ENCODE measurements around the gene AMPD1. TPM values are rescaled to one million over a fixed set of nuclear protein-coding genes. Genes with fewer than 3 reads are reported as not detected.

The AMPD1 gene
- total RNA-seq, 2 experiments from 2014 or later = not detected

DNA sequence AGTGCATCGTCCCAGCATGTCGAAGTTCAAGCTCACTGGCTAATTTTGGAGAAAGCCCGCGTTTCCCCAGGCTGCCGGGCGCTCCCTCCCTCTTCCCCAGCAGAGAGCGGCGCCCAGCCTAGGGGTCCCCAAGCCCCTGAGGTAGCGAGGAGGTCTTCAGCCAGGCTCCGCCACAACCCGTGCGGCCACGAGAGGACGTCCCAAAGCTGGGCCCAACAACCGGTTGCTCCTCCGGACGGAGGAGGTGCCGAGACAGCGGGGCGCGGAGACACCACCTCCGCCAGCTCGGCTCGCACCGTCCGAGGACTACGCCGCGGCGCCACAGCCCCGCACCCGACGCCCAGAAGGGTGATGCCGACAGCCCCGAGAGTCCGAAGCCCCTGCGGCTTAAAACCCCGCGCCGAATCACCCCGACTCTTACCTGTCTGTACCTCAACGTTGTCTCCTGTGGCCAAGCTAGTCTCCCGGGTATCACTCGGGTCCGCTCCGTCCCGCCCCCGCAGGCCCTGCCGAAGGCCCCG, 25.7 kb downstream of the AMPD1 start, which contains the start of gene DENND2C:
Gene DENND2C, minus strand, starts transcription at position 488 of the 521 bp plus-strand sequence. CDS start 44,065 bp downstream, outside the sequence.
- ChIA-PET POLR2A (interaction anchor here (1.4 to 1.8 kb wide), 2 partner anchors 46 to 159 kb away, joined by 3 to 5 read pairs; partner anchors contain the start of gene TRIM33), CTCF (interaction anchor here (0.9 to 1.4 kb wide), 2 partner anchors 9 to 323 kb away, joined by 3 read pairs; no protein-coding TSS in a partner anchor)
- Mint-ChIP-seq H3K4me3 (peak within 1 kb of the TSS; percentile 88), H3K27ac (no peak within 1 kb of the TSS), H3K9me3 (no peaks in the 10 kb centered on the region), H3K27me3 (peaks cover 2% of the 10 kb centered on the region), H3K36me3 (no peaks in the 10 kb centered on the region), H3K4me1 (ENCODE audit: low read depth) (peaks cover 7% of the 10 kb centered on the region)
- no peak for DNase-seq
- intact Hi-C loops (cut with micrococcal nuclease) = loop anchor here (1.0 to 5.0 kb wide), 4 partner anchors 47 to 393 kb away; partner anchors contain the start of genes BCAS2, CSDE1 and NRAS

DNA sequence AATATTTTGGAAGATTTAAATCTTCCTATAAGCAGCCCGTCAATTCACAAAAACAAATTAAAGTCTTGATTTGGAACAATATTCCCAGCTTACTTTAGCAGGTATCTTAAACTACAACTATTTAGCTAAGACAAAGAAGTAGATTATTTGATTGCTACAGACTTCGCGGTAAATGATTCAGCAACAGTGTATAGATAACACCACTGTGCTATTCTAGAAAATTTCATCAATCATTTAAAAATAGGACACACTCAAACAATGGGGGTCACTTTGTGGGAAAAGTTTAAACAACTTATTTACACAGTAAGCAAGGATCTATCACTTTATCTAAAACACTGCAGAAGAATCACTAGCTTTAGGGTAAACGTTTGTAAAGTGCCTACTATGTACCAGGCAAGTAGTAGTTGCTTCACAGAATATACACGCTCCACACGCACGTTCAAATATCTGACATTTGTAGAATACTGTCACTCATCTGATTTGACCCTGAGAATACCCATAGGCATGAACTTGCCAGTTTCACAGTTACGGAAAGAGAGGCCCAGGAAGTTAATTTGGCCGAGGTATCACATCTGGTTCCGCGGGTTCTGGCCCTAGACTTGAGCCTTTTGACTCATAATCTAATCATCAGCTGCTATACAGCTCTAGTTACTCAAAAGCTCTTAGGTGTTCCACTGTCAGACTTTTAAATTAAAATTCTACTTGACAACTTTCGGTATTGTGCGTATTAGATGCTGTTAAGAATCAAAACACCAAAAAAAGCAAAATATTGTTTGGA, 26.4 kb downstream of the AMPD1 start:
- peaks cover 2% of the 10 kb centered on the region for H3K27me3 Mint-ChIP-seq
- H3K27ac Mint-ChIP-seq = no peak overlapping the region
- DNase-seq = no peak
- H3K4me1 Mint-ChIP-seq (ENCODE audit: low read depth) = peaks cover 7% of the 10 kb centered on the region
- intact Hi-C loops (cut with micrococcal nuclease) = no loop called here
- H3K9me3 Mint-ChIP-seq = no peaks in the 10 kb centered on the region
- no peaks in the 10 kb centered on the region for H3K36me3 Mint-ChIP-seq
- POLR2A ChIA-PET = interaction anchor here (1.4 to 1.8 kb wide), 2 partner anchors 47 to 158 kb away, joined by 3 to 5 read pairs; partner anchors contain the start of gene TRIM33
- H3K4me3 Mint-ChIP-seq = peak overlapping the region; percentile 88
- CTCF ChIA-PET = interaction anchor here (0.9 to 1.4 kb wide), 3 partner anchors 9 to 322 kb away, joined by 3 read pairs; partner anchors contain the start of gene TRIM33

DNA sequence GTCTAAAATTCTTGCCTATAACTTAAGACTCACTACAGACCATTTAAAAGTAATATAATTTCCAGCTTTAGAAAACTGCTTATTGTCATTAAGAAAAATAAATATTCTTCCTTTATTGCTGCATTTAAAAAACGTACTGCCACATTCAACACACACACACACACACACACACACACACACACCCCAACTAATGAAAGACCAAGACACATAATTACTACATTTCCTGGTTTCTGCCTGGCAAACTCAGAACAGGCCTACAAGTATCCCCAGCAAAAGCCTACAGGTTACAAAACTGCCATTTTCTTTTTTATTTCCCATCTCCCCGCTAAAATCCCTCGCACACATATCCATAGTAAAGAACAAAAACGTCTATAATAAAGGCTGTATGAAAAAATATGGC, 27.0 kb downstream of the AMPD1 start:
- Mint-ChIP-seq H3K36me3 (no peaks in the 10 kb centered on the region), H3K4me3 (no peak overlapping the region), H3K9me3 (no peaks in the 10 kb centered on the region), H3K27me3 (peaks cover 2% of the 10 kb centered on the region), H3K4me1 (ENCODE audit: low read depth) (peaks cover 7% of the 10 kb centered on the region), H3K27ac (no peak overlapping the region)
- intact Hi-C loops (cut with micrococcal nuclease) = no loop called here
- CTCF ChIA-PET = interaction anchor here (0.7 to 0.9 kb wide), 3 partner anchors 157 to 321 kb away, joined by 3 read pairs; partner anchors contain the start of gene TRIM33
- POLR2A ChIA-PET = no interaction called here
- no peak for DNase-seq

DNA sequence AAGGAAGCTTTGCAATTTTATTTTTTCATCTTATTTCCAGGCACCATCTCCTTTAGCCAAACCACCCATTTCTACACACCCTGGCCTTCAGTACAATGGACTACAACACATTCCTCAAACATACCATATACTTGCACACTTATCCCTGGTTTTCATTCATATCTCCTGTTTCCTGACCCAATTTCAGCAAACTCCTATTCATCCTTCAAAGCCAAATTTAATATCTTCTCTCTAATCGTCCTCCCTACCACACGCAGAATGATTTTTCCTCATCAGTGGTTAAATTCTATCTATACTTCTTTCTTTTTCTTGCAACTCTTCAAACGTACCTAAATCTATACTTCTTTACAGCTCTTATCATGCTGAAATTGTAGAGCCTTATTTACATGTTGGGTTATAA, 28.4 kb downstream of the AMPD1 start:
- no peak for DNase-seq
- intact Hi-C loops (cut with micrococcal nuclease) = no loop called here
- H3K27ac Mint-ChIP-seq = no peak overlapping the region
- H3K4me1 Mint-ChIP-seq (ENCODE audit: low read depth) = peaks cover 7% of the 10 kb centered on the region
- H3K27me3 Mint-ChIP-seq = peaks cover 2% of the 10 kb centered on the region
- no peaks in the 10 kb centered on the region for H3K36me3 Mint-ChIP-seq
- ChIA-PET CTCF (no interaction called here), POLR2A (no interaction called here)
- H3K4me3 Mint-ChIP-seq = no peak overlapping the region
- H3K9me3 Mint-ChIP-seq = no peaks in the 10 kb centered on the region

DNA sequence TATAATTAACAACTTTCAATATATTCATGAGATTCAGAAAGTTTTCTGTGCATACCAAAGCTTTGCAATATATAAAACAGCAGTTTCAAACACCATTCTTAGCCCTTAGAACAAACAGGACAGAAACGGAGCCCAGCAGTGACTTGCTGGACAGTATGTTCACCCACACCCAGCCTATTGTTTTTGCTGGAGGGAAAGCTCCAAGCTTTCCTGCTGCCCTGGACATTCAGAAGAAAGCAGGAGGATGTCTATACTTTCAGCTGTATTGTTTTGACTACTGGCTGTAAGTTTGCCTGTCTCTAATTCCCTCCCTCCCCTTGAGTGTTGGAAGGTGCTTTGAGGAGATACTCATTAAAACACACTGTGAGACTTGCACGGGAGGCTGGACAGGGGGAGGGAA, 35.1 kb downstream of the AMPD1 start:
- no peak for DNase-seq
- CTCF ChIA-PET = interaction anchor here (1.1 to 1.2 kb wide), 3 partner anchors 9 to 71 kb away, joined by 3 read pairs; partner anchors contain the start of gene DENND2C
- H3K9me3 Mint-ChIP-seq = no peaks in the 10 kb centered on the region
- intact Hi-C loops (cut with micrococcal nuclease) = no loop called here
- no peak overlapping the region for H3K27ac Mint-ChIP-seq
- peaks cover 13% of the 10 kb centered on the region for H3K27me3 Mint-ChIP-seq
- H3K4me1 Mint-ChIP-seq (ENCODE audit: low read depth) = no peaks in the 10 kb centered on the region
- H3K36me3 Mint-ChIP-seq = no peaks in the 10 kb centered on the region
- POLR2A ChIA-PET = no interaction called here
- no peak overlapping the region for H3K4me3 Mint-ChIP-seq

DNA sequence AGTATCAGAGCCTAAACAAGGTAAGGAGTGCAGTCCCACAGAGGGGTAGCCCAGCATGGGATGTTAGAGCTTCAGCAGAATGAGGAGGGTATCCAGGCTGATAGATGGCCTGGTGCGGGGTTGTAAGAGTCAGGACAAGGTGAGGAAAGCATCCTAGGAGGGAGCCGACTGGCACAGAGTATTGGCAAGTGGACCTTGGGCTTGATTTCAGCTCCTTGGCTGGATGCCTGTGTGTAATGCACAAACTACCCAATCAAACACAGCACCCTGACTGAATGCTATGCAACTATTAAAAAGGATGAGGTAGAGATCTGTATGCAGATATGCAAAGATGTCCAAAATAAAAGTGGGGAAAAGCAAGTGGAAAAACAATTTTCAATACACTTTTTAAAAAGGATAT, 43.5 kb downstream of the AMPD1 start:
- no peak overlapping the region for H3K27ac Mint-ChIP-seq
- no peak for DNase-seq
- ChIA-PET POLR2A (no interaction called here), CTCF (no interaction called here)
- H3K4me1 Mint-ChIP-seq (ENCODE audit: low read depth) = no peaks in the 10 kb centered on the region
- intact Hi-C loops (cut with micrococcal nuclease) = no loop called here
- peaks cover 2% of the 10 kb centered on the region for H3K27me3 Mint-ChIP-seq
- H3K4me3 Mint-ChIP-seq = no peak overlapping the region
- no peaks in the 10 kb centered on the region for H3K36me3 Mint-ChIP-seq
- H3K9me3 Mint-ChIP-seq = no peaks in the 10 kb centered on the region

DNA sequence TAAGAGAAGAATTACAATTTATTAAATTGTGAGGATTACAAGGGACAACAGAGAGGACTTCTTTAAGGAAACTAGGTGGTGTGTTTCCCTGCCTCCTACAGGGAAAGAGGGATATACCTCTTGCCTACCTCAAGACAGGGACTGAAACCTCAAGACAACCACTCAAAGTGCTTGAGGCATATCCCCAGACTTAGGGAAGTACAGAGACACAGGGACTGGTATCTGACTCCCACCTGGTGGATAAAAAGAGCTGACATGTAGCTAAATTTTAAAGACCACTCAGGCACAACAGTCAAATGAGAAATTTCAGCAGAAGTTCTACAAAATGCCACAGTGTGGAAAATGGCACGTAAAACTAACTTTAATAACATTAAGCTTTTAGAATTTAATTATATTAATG, 46.8 kb downstream of the AMPD1 start:
- Mint-ChIP-seq H3K36me3 (no peaks in the 10 kb centered on the region), H3K27me3 (peaks cover 2% of the 10 kb centered on the region), H3K4me3 (no peak overlapping the region), H3K9me3 (no peaks in the 10 kb centered on the region), H3K4me1 (ENCODE audit: low read depth) (no peaks in the 10 kb centered on the region), H3K27ac (no peak overlapping the region)
- CTCF ChIA-PET = interaction anchor here (1.0 kb wide), 1 partner anchor 23 kb away, joined by 3 read pairs; no protein-coding TSS in a partner anchor
- POLR2A ChIA-PET = no interaction called here
- intact Hi-C loops (cut with micrococcal nuclease) = no loop called here
- DNase-seq = no peak

DNA sequence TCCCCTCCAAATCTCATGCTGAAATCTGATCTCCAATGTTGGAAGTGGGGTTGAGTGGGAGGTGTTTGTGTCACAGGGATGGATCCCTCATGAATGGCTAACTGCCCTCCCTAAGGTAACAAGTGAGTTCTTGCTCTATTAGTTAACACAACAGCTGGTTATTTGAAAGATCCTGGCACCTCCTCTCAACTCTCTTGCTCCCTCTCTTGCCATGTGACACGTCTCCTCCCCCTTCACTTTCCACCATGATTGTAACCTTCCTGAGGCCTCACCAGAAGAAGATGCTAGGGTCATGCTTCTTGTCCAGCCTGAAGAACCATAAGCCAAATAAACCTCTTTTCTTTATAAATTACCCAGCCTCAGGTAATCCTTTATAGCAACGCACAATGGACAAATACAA, 54.0 kb downstream of the AMPD1 start:
- no peak overlapping the region for H3K27ac Mint-ChIP-seq
- ChIA-PET POLR2A (no interaction called here), CTCF (interaction anchor here (1.3 kb wide), 1 partner anchor 19 kb away, joined by 3 read pairs; no protein-coding TSS in a partner anchor)
- no peak overlapping the region for H3K4me3 Mint-ChIP-seq
- DNase-seq = no peak
- intact Hi-C loops (cut with micrococcal nuclease) = no loop called here
- no peaks in the 10 kb centered on the region for H3K4me1 Mint-ChIP-seq (ENCODE audit: low read depth)
- H3K36me3 Mint-ChIP-seq = no peaks in the 10 kb centered on the region
- H3K9me3 Mint-ChIP-seq = no peaks in the 10 kb centered on the region
- H3K27me3 Mint-ChIP-seq = peaks cover 2% of the 10 kb centered on the region

DNA sequence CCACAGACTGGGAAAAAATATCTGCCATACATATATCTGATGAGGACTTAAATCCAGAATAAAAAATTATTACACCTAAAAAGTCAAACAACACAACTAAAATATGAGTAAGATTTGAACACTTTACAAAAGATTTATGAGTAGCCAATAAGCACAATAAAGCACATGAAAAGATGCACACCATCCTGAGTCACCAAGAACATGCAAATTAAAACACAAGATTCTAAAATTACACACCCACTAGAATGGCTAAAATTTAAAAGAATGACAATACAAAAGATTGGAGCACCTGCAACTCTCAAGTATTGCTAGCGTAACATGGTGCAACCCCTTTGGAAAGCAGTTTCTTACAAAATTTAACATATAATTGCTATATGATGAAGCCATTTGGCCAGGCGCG, 56.4 kb downstream of the AMPD1 start:
- Mint-ChIP-seq H3K4me3 (no peak overlapping the region), H3K36me3 (no peaks in the 10 kb centered on the region), H3K4me1 (ENCODE audit: low read depth) (no peaks in the 10 kb centered on the region), H3K27me3 (peaks cover 2% of the 10 kb centered on the region), H3K27ac (no peak overlapping the region), H3K9me3 (no peaks in the 10 kb centered on the region)
- no peak for DNase-seq
- intact Hi-C loops (cut with micrococcal nuclease) = no loop called here
- ChIA-PET CTCF (no interaction called here), POLR2A (no interaction called here)

DNA sequence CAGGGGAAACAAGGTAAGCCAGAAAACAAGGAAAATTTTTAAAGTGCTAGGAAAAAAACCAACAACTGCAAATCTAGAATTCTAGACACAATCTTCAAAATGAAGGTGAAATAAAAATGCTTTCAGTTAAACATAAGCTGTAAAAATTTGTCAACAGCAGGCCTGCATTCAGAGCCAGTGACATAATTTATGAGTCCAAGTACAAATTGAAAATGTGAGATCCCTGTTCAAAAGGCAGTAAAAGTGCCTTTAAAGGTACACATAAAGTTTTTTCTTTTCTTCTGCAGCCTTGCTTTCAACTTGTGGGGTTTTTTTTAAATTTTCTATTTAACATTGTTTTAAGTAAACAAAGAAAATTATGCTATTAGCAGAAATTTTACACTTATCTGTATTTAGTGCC, 62.9 kb downstream of the AMPD1 start:
- intact Hi-C loops (cut with micrococcal nuclease) = no loop called here
- Mint-ChIP-seq H3K36me3 (peaks cover 5% of the 10 kb centered on the region), H3K4me3 (no peak overlapping the region), H3K27ac (no peak overlapping the region), H3K27me3 (peaks cover 8% of the 10 kb centered on the region), H3K9me3 (peaks cover 4% of the 10 kb centered on the region), H3K4me1 (ENCODE audit: low read depth) (no peaks in the 10 kb centered on the region)
- POLR2A ChIA-PET = no interaction called here
- DNase-seq = no peak
- CTCF ChIA-PET = no interaction called here

DNA sequence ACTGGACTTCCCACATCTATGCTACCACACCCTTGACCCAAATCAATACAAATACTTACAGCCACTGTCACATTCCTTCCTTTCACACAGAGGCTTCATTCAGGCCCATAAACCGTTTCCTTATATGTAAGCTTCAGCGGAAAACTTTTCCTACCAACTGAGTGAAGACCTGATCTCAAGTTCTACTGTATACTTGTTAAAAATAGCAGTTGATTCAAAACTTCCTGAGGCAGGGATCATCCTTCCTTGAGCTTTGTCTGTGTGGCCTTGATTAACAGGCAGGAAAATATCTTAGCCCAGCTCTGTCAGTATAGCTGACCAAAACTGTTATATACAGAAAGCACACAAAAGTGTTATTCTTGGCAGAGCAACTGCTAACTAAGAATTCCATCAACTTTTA, 68.2 kb downstream of the AMPD1 start:
- Mint-ChIP-seq H3K4me1 (ENCODE audit: low read depth) (no peaks in the 10 kb centered on the region), H3K27ac (no peak overlapping the region), H3K4me3 (no peak overlapping the region), H3K27me3 (peaks cover 12% of the 10 kb centered on the region), H3K9me3 (peaks cover 3% of the 10 kb centered on the region), H3K36me3 (peaks cover 5% of the 10 kb centered on the region)
- ChIA-PET POLR2A (no interaction called here), CTCF (no interaction called here)
- intact Hi-C loops (cut with micrococcal nuclease) = no loop called here
- DNase-seq = no peak

DNA sequence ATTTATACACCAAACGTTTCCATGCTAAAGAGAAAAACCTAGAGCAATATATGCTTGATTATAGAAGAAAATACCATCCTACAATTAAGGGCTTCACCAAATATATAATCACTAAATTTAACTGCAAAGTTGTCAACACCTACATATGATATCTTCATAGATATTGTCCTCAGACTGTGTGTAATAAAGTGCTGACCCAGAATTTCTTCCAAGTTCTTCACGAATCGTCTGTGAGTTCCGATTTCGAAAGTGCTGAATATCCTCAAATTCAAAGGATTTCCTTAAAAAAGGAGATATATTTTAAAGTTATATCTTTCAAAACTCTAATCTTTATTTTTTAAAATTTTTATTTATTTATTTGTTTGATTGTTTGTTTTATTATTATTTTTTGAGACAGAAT, 72.0 kb downstream of the AMPD1 start:
- CTCF ChIA-PET = no interaction called here
- intact Hi-C loops (cut with micrococcal nuclease) = no loop called here
- H3K9me3 Mint-ChIP-seq = no peaks in the 10 kb centered on the region

More for the DNA sequence above, 72.0 kb downstream of the AMPD1 start:
- Mint-ChIP-seq H3K36me3 (no peaks in the 10 kb centered on the region), H3K27me3 (peaks cover 6% of the 10 kb centered on the region), H3K4me3 (no peak overlapping the region), H3K27ac (no peak overlapping the region), H3K4me1 (ENCODE audit: low read depth) (no peaks in the 10 kb centered on the region)
- no peak for DNase-seq
- POLR2A ChIA-PET = no interaction called here

All from activated CD4-positive, alpha-beta memory T cell treated with anti-CD3 and anti-CD28 coated beads for 36 hours (primary cell).